Measurements from ENCODE around the gene CDC25B. TPM values are rescaled to one million over a fixed set of nuclear protein-coding genes. Genes with fewer than 3 reads are reported as not detected.

CDC25B gene
- total RNA-seq, 4 donors from 2014 or later = 13.2 to 72.8 (median 25.5) TPM

DNA sequence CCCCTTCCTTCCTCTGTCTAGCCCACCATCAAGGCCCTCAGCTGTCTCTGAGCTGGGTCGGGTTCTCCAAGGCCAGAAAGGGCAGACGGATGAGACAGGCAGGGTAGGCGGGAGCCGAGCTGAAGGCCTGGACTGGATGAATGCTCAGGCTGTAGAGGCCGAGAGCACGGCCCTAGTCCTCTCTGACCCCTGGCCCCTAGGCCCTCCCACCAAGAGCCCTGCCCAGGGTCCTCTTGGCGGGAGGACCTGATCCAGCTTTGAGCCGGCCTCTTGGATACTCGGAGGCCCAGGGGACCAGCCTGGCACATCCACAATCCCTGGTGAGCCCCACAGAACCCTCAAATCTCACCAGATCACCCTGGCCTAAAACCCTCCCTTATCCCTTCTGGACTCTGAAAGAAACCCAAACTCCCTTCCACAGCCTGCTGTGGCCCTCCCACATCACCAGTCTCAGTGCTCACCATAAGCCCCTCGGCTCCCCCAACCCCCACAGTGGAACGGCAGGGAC, 36.7 kb upstream of the CDC25B start:
- Histone ChIP-seq H3K9me3 (no peaks in the 10 kb centered on the region), H3K27me3 (no peaks in the 10 kb centered on the region), H3K4me1 (no peaks in the 10 kb centered on the region), H3K4me3 (no peak overlapping the region), H3K27ac (peak overlapping the region; percentile 1 to 44), H3K36me3 (no peaks in the 10 kb centered on the region)
- intact Hi-C loops (cut with DNase I; ENCODE audit: low total_unique reads) = no loop called here
- no peak for DNase-seq
- no peak for TF ChIP-seq POLR2A (IDR thresholded peaks at IDR 0.05)
- TF ChIP-seq, protein P1, sequence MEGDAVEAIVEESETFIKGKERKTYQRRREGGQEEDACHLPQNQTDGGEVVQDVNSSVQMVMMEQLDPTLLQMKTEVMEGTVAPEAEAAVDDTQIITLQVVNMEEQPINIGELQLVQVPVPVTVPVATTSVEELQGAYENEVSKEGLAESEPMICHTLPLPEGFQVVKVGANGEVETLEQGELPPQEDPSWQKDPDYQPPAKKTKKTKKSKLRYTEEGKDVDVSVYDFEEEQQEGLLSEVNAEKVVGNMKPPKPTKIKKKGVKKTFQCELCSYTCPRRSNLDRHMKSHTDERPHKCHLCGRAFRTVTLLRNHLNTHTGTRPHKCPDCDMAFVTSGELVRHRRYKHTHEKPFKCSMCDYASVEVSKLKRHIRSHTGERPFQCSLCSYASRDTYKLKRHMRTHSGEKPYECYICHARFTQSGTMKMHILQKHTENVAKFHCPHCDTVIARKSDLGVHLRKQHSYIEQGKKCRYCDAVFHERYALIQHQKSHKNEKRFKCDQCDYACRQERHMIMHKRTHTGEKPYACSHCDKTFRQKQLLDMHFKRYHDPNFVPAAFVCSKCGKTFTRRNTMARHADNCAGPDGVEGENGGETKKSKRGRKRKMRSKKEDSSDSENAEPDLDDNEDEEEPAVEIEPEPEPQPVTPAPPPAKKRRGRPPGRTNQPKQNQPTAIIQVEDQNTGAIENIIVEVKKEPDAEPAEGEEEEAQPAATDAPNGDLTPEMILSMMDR (IDR thresholded peaks at IDR 0.05) = no peak

DNA sequence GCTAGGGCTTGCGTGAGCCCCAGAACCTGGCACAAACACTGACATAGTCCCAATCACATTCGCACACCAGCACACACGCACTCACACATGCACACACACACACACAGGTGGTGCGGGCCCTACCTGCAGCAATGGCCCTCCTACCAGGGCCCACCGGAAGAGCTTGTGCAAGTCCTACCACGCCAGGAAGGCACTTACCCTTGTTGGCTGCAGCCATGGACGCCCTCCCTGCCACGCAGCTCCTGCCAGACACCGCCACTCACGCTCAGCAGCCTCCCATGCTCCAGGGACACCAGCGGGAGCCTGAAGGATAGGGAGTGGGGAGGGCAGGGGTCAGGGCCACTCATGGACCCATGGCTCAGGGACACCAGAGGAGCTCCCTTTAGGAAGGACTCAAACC, 36.2 kb upstream of the CDC25B start:
- no peak overlapping the region for H3K27ac ChIP-seq

DNA sequence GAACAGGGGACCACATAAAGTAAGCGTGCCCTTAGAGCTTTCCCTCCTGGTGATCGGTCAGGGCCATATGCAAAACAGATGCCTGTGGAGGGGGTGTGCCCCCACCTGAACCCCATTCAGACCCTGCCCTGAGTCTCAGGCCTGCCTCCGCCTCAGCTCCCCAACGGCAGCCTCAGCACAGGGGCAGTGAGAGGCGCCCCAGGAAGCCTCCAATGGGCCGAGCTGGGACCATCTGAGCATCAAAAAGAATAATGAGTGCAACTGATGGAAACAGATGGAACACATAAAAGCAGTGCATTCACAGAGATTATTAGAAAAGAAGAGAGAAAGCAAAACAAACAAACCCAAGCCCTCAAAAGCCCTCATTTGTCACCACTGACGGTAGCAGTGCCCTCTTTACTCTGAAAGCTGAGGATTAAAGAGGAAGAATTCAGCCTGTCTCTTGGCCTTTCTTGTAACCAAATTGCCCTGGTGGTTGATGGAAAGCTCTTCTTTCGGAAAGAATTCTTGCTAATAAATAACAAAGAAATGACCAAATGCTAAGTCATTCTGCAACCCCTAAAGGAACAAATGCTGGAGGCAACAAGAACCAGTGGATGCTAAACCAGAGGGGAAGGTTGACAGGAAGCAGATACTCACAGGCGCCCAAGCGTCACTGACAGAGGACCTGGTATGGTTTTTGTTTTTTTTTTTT, 35.3 kb upstream of the CDC25B start:
- Histone ChIP-seq H3K36me3 (no peaks in the 10 kb centered on the region), H3K27ac (peak overlapping the region in 1 of 2 donors; percentile 4), H3K4me1 (no peaks in the 10 kb centered on the region), H3K4me3 (no peak overlapping the region), H3K9me3 (no peaks in the 10 kb centered on the region), H3K27me3 (no peaks in the 10 kb centered on the region)
- DNase-seq = no peak
- intact Hi-C loops (cut with DNase I; ENCODE audit: low total_unique reads) = no loop called here
- TF ChIP-seq POLR2A (IDR thresholded peaks at IDR 0.05) = no peak
- TF ChIP-seq, protein P1 (IDR thresholded peaks at IDR 0.05) = no peak

More for the DNA sequence above, 36.2 kb upstream of the CDC25B start:
- Histone ChIP-seq H3K27me3 (no peaks in the 10 kb centered on the region), H3K9me3 (no peaks in the 10 kb centered on the region), H3K4me1 (no peaks in the 10 kb centered on the region), H3K36me3 (no peaks in the 10 kb centered on the region), H3K4me3 (no peak overlapping the region)
- intact Hi-C loops (cut with DNase I; ENCODE audit: low total_unique reads) = no loop called here
- DNase-seq = no peak
- TF ChIP-seq, protein P1 (IDR thresholded peaks at IDR 0.05) = no peak
- no peak for TF ChIP-seq POLR2A (IDR thresholded peaks at IDR 0.05)

DNA sequence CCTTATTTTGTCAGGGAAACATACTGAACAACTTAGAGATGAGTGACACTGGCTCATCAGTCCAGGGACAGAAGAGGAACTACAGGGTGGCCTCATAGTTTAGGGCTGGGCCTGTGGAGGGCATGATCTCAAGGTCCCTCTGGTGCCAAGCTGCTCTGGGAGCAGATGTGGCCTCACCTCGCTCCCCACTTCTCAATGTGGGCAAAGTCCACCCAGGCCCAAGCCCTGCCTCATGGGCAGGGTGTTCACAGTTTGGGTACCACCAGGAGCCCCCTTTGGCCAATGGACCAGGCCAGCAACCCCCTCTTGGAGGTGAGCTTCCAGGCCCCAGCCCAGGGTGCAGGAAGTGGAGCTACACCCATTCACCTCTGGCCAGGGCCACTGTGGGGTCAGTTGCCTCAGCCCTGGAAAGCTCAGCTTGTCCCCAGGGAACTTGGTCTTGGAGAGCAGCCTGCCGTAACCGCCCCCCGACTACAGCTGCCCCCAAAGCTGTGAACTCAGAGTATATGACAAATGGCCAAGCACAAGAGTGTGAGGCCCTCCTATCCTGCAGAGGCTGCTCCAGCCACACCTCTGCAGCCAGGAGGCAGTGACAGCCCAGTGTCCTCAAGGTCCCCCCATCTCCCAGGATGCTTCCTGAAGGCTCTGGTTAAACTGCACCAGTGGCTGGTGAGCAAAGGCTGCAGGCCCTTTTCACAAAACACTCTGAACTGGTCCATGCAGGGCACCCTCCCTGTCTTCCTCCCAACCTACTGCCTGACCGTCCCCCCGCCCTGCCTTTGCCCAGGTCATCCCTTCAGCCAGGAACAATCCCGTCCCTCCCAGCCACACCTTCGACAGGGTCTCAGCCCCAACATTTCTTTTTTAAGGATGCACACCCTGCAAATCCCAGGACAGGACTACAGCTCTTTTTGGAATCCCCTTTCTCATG, 32.2 kb upstream of the CDC25B start:
- no peak for DNase-seq
- Histone ChIP-seq H3K9me3 (no peaks in the 10 kb centered on the region), H3K27me3 (no peaks in the 10 kb centered on the region), H3K27ac (peak overlapping the region; percentile 18 to 30), H3K36me3 (no peaks in the 10 kb centered on the region), H3K4me1 (peaks cover 0 to 11% of the 10 kb centered on the region in 2 donors), H3K4me3 (no peak overlapping the region)
- intact Hi-C loops (cut with DNase I; ENCODE audit: low total_unique reads) = no loop called here
- TF ChIP-seq, protein P1 (IDR thresholded peaks at IDR 0.05) = no peak
- no peak for TF ChIP-seq POLR2A (IDR thresholded peaks at IDR 0.05)
